Keratinocyte (primary cell): ENCODE data around the gene LSM3. TPM values are rescaled to one million over a fixed set of nuclear protein-coding genes. Genes with fewer than 3 reads are reported as not detected.
"Not testable (repeated sequence)": the region's sequence is repeated elsewhere in the genome, so short reads cannot be mapped to it uniquely, and the experiment has no call there.

Experiments
- DNase-seq: peaks from one replicate; pipeline ENCODE4 v3.0.0-alpha.2; 2011; ENCODE audit warnings: low read depth, missing footprints, low spot score
- FAIRE-seq: peaks from 2 replicates; lab custom pipeline; 2011; peaks lifted over from hg19 to GRCh38; lab: Jason Lieb, UNC
- H2AFZ ChIP-seq: 2 replicates; pipeline ENCODE4 v1.6.0; 2012; ENCODE audit warnings: low read length, control low read depth, inconsistent platforms; ENCODE audit not compliant: control insufficient read depth
- H3K27ac ChIP-seq: 2 replicates; pipeline ENCODE4 v1.5.1; 2011; ENCODE audit warnings: low read length; ENCODE audit not compliant: control insufficient read depth, insufficient read depth
- H3K27me3 ChIP-seq: 3 replicates; pipeline ENCODE4 v1.6.0; 2011; ENCODE audit warnings: low read length; ENCODE audit not compliant: control insufficient read depth, insufficient read depth; ENCODE audit errors: extremely low read depth
- H3K36me3 ChIP-seq, 2 experiments: 2 replicates in 1 of 2; 3 replicates in 1 of 2; pipeline ENCODE4 v1.5.1; 2011; ENCODE audit warnings: low read length in 2 of 2, mild to moderate bottlenecking in 1 of 2; ENCODE audit not compliant: control insufficient read depth in 2 of 2, insufficient read depth in 2 of 2; ENCODE audit errors: extremely low read depth in 1 of 2
- H3K4me1 ChIP-seq: 3 replicates; pipeline ENCODE4 v1.5.1; 2011; ENCODE audit warnings: low read length; ENCODE audit not compliant: control insufficient read depth, insufficient read depth; ENCODE audit errors: extremely low read depth
- H3K4me2 ChIP-seq: 3 replicates; pipeline ENCODE4 v1.6.0; 2011; ENCODE audit warnings: low read depth, low read length; ENCODE audit not compliant: control insufficient read depth, insufficient read depth; ENCODE audit errors: extremely low read depth
- H3K4me3 ChIP-seq, 3 experiments: fragments of 200-600 bp in 1 of 3; sonication (generic) in 1 of 3; 2 replicates in 2 of 3; 3 replicates in 1 of 3; pipeline ENCODE4 v1.5.1; 2011 to 2016; ENCODE audit warnings: low read length in 3 of 3, mild to moderate bottlenecking in 3 of 3, control low read depth in 2 of 3, inconsistent platforms in 1 of 3, low read depth in 1 of 3, mixed read lengths in 1 of 3, mixed run types in 1 of 3, moderate library complexity in 1 of 3; ENCODE audit not compliant: control insufficient read depth in 2 of 3, insufficient read depth in 2 of 3; ENCODE audit errors: extremely low read depth in 1 of 3
- H3K79me2 ChIP-seq: 2 replicates; pipeline ENCODE4 v1.6.0; 2012; ENCODE audit warnings: low read length; ENCODE audit not compliant: control insufficient read depth, insufficient read depth
- H3K9ac ChIP-seq: 3 replicates; pipeline ENCODE4 v1.6.0; 2011; ENCODE audit warnings: low read length; ENCODE audit not compliant: control insufficient read depth, insufficient read depth; ENCODE audit errors: extremely low read depth
- H3K9me1 ChIP-seq: 3 replicates; pipeline ENCODE4 v1.6.0; 2011; ENCODE audit warnings: low read length; ENCODE audit not compliant: control insufficient read depth, insufficient read depth; ENCODE audit errors: extremely low read depth
- H3K9me3 ChIP-seq: 2 replicates; pipeline ENCODE4 v1.5.1; 2012; ENCODE audit warnings: low read depth, low read length; ENCODE audit not compliant: control insufficient read depth
- H4K20me1 ChIP-seq: 3 replicates; pipeline ENCODE4 v1.6.0; 2011; ENCODE audit warnings: low read length; ENCODE audit not compliant: control insufficient read depth, insufficient read depth; ENCODE audit errors: extremely low read depth
- CTCF ChIP-seq, 3 experiments: IDR thresholded peaks in 1 of 3; conservative IDR thresholded peaks in 1 of 3; optimal IDR thresholded peaks in 1 of 3; 2 replicates in 2 of 3; 3 replicates in 1 of 3; pipeline versions ENCODE3 to v1.5.1; 2011; ENCODE audit warnings: low read length in 3 of 3, mild to moderate bottlenecking in 3 of 3, moderate library complexity in 2 of 3, control low read depth in 1 of 3, inconsistent platforms in 1 of 3; ENCODE audit not compliant: insufficient read depth in 2 of 3; ENCODE audit errors: extremely low read depth in 1 of 3
- EZH2 ChIP-seq: IDR thresholded peaks from one replicate; pipeline ENCODE4 v1.6.1; 2012; ENCODE audit warnings: inconsistent platforms, mild to moderate bottlenecking, low read length, moderate library complexity
- dilution Hi-C: fragments of 300-500 bp; cut with MboI; formaldehyde crosslinking; loops from one replicate; pipeline ENCODE4 v1.7.0; 2020; ENCODE audit warnings: low sequenced_read_pairs; ENCODE audit not compliant: extremely low pct_ligation_motif_present
- polyA plus RNA-seq, 5 experiments: library from polyadenylated mRNA; depleted of rRNA in 3 of 5; stranded (reverse) in 3 of 5; stranded (forward) in 1 of 5; unstranded in 1 of 5; fragments of >200 nt; gene quantifications; 1 replicate in 1 of 5; 2 replicates in 3 of 5; 3 replicates in 1 of 5; pipeline versions ENCODE4 v1.2.1 to v1.2.3, GENCODE V29; 2011 to 2012; ENCODE audit warnings: missing spikeins in 2 of 5, low read depth in 1 of 5, low replicate concordance in 1 of 5

The LSM3 gene
- polyA plus RNA-seq, 1 donor (not counting 4 experiments of a cell fraction or from before 2014, with no cell fraction given), result 26.1 TPM

GRCh38 chr3:14224895-14225294 lies 46.3 kb downstream of the LSM3 start:
- Histone ChIP-seq H3K27me3 (no peaks in the 10 kb centered on the region), H3K9me3 (no peaks in the 10 kb centered on the region), H3K36me3 (no peaks in the 10 kb centered on the region), H3K4me1 (peaks cover 25% of the 10 kb centered on the region), H3K4me3 (no peak overlapping the region), H3K4me2 (no peak overlapping the region), H3K9ac (no peak overlapping the region), H3K79me2 (no peaks in the 10 kb centered on the region), H2AFZ (no peak overlapping the region), H3K27ac (no peak overlapping the region), H4K20me1 (no peaks in the 10 kb centered on the region), H3K9me1 (no peaks in the 10 kb centered on the region)
- DNase-seq, result no peak
- no peak for TF ChIP-seq EZH2
- no peak for TF ChIP-seq CTCF (optimal IDR thresholded peaks at IDR 0.05 in 1 of 3, IDR thresholded peaks at IDR 0.05 in 1 of 3, conservative IDR thresholded peaks at IDR 0.05 in 1 of 3; ENCODE audit: extremely low read depth in 1 of 3, insufficient read depth in 2 of 3, low read length in 3 of 3)
- FAIRE-seq, result no peak
- dilution Hi-C loops, result no loop called here

- H3K79me2 ChIP-seq, result no peaks in the 10 kb centered on the region
- H3K36me3 ChIP-seq, result no peaks in the 10 kb centered on the region
- TF ChIP-seq CTCF (optimal IDR thresholded peaks at IDR 0.05 in 1 of 3, IDR thresholded peaks at IDR 0.05 in 1 of 3, conservative IDR thresholded peaks at IDR 0.05 in 1 of 3; ENCODE audit: extremely low read depth in 1 of 3, insufficient read depth in 2 of 3, low read length in 3 of 3) (no peak), EZH2 (no peak)
- no peak overlapping the region for H3K4me3 ChIP-seq
- no peak for DNase-seq
- no peaks in the 10 kb centered on the region for H4K20me1 ChIP-seq
- H3K27ac ChIP-seq, result no peak overlapping the region
- no peak overlapping the region for H2AFZ ChIP-seq
- H3K9ac ChIP-seq, result no peak overlapping the region
- H3K4me2 ChIP-seq, result no peak overlapping the region
- no peaks in the 10 kb centered on the region for H3K9me3 ChIP-seq
- peaks cover 25% of the 10 kb centered on the region for H3K4me1 ChIP-seq
- FAIRE-seq, result no peak
- dilution Hi-C loops, result no loop called here
- no peaks in the 10 kb centered on the region for H3K27me3 ChIP-seq
- no peaks in the 10 kb centered on the region for H3K9me1 ChIP-seq
Observed at GRCh38 chr3:14225421-14225820, 46.8 kb downstream of the LSM3 start.

GRCh38 chr3:14226351-14226750 lies 47.7 kb downstream of the LSM3 start:
- H3K9ac ChIP-seq, H2AFZ ChIP-seq, H3K9me3 ChIP-seq, H4K20me1 ChIP-seq, H3K27me3 ChIP-seq, H3K4me3 ChIP-seq, DNase-seq, H3K36me3 ChIP-seq, dilution Hi-C loops, H3K9me1 ChIP-seq, H3K27ac ChIP-seq, H3K79me2 ChIP-seq, FAIRE-seq, H3K4me2 ChIP-seq: not testable (repeated sequence)
- H3K4me1 ChIP-seq, result peaks cover 25% of the 10 kb centered on the region
